SH-SY5Y (cell line): Measurements from ENCODE around the gene SLC35A4.

Experiments
- GATA2 ChIP-seq: IDR thresholded peaks from 2 replicates; pipeline ENCODE4 v1.6.1; 2011; ENCODE audit warnings: mild to moderate bottlenecking, low read depth, low read length
- GATA3 ChIP-seq: IDR thresholded peaks from 2 replicates; pipeline ENCODE4 v1.6.1; 2011; ENCODE audit warnings: low read depth, mild to moderate bottlenecking, low read length, moderate library complexity

GRCh38 chr5:140598836-140599235 lies 34.2 kb downstream of the SLC35A4 start:
- no peak for TF ChIP-seq GATA2
- no peak for TF ChIP-seq GATA3
